Measurements from ENCODE around the gene TNPO1.
"Not testable (repeated sequence)": the region's sequence is repeated elsewhere in the genome, so short reads cannot be mapped to it uniquely, and the experiment has no call there.

The TNPO1 gene

DNA sequence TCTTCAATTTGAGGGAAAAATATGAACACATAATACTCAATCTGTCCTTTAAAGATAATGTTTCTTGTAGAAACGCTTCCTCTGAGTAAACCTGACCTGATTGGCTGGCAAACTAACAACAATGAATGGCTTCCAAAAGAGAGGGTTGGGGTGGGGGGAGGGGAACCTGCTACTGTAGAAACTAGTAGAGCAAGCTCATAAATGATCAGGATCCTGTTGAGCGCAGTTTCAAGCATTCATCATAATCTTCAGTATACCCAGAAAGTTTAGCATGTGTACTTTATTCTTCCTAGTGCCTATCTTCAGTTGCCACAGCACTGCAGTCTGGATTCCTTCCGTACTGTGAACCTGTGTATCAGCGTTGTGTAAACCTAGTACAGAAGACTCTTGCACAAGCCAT, 76.4 kb downstream of the TNPO1 start:
- no peak overlapping the region for H3K4me3 Mint-ChIP-seq
- no peak overlapping the region for H3K27ac Mint-ChIP-seq
- ATAC-seq (ENCODE audit: low read depth), result no peak

DNA sequence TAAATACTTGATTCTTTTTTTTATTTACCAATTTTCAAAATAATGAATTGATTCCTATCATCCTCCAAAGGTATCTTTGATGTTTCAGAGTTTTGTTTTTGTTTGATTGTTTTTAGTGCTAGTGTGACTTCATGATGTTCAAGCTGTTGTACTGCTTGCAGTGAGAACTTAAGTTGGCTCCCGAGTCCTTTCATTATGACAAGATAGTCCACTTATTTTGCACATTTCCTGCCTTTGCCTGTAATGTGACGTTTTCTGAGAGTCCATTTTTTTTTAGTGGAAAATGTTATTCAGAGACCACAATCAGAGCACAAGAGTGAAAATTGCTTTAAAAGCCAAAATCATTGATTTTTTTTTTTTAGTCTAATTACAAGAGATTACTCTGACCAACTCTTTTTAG, 79.3 kb downstream of the TNPO1 start:
- no peaks in the 10 kb centered on the region for H3K27me3 Mint-ChIP-seq
- H3K36me3 Mint-ChIP-seq, result peaks cover 31% of the 10 kb centered on the region
- H3K4me3 Mint-ChIP-seq, result no peak overlapping the region
- DNase-seq (ENCODE audit: low spot score in 2 of 2) (no peak), ATAC-seq (ENCODE audit: low read depth) (no peak)
- H3K9me3 Mint-ChIP-seq, result no peaks in the 10 kb centered on the region
- H3K27ac Mint-ChIP-seq, result no peak overlapping the region
- no peaks in the 10 kb centered on the region for H3K4me1 Mint-ChIP-seq

More for the DNA sequence above, 76.4 kb downstream of the TNPO1 start:
- H3K4me1 Mint-ChIP-seq, result no peaks in the 10 kb centered on the region
- H3K9me3 Mint-ChIP-seq, result no peaks in the 10 kb centered on the region
- no peaks in the 10 kb centered on the region for H3K27me3 Mint-ChIP-seq
- no peak for DNase-seq (ENCODE audit: low spot score in 2 of 2)
- peaks cover 38% of the 10 kb centered on the region for H3K36me3 Mint-ChIP-seq

DNA sequence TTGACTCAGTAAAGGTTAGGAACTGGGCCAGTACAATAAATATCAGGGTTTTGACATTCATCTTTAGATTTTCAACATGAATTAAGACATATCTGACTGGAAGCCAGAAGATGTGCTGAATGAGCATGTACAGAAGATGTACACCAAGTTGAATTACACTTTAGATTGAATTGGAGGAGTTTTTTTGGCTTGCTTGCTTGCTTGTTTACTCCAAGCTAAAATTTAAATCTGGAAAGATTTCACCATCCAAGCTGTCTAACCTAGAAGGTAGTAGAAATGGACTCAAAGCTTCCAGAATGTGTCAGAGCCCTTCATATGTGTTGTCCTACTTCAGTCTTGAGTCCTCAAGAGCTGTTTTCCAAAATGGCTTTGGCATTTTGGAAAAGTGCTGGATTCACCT, 90.3 kb downstream of the TNPO1 start:
- Mint-ChIP-seq H3K27me3 (no peaks in the 10 kb centered on the region), H3K4me1 (no peaks in the 10 kb centered on the region), H3K36me3 (peaks cover 29% of the 10 kb centered on the region), H3K4me3 (no peak overlapping the region), H3K9me3 (no peaks in the 10 kb centered on the region), H3K27ac (no peak overlapping the region)
- ATAC-seq (ENCODE audit: low read depth), result no peak
- no peak for DNase-seq (ENCODE audit: low spot score in 2 of 2)

DNA sequence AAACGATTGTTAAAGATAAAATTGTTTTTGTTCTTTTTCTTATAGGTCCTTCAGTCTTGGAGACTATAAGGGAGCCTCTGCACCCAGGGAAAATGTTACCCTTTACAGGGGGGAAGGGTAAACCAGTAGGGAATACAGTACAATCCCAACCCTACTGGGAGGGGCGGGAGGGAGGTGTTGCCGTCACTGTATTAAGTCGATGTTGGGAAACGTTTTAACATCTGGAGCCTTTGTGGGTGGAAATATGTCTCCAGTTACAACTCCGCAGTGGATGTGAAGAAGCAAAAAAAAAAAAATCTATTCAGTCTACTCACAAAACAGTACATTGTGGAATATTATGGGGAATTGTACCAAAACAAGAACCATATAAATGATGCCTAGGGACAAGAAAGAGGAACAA, 92.2 kb downstream of the TNPO1 start:
- Mint-ChIP-seq H3K36me3 (peaks cover 28% of the 10 kb centered on the region), H3K27ac (no peak overlapping the region), H3K27me3 (no peaks in the 10 kb centered on the region), H3K4me3 (no peak overlapping the region), H3K9me3 (no peaks in the 10 kb centered on the region), H3K4me1 (no peaks in the 10 kb centered on the region)
- DNase-seq (ENCODE audit: low spot score in 2 of 2) (no peak), ATAC-seq (ENCODE audit: low read depth) (no peak)

DNA sequence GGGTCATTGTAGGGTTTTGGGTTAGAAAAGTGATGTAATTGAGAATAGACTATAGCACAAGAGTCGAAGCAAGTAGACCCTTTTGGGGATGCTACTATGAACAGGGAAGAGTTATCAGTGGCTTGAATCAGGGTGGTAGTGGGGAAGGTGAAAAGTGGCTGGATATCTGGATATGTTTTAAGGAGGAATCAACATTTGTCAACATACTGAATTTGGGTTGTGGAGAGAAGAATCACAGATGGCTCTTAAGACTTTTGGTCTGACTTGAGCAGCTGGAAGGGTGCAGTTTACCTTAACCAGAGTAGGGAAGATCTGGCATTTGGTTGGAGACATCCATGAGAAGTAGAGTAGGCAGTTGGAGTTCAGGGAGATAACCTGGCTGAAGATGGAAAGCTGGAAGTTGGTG, 100.9 kb downstream of the TNPO1 start:
- Mint-ChIP-seq H3K27me3 (no peaks in the 10 kb centered on the region), H3K9me3 (no peaks in the 10 kb centered on the region), H3K4me3 (no peak overlapping the region), H3K27ac (no peak overlapping the region), H3K36me3 (no peaks in the 10 kb centered on the region), H3K4me1 (no peaks in the 10 kb centered on the region)
- ATAC-seq (ENCODE audit: low read depth) (no peak), DNase-seq (ENCODE audit: low spot score in 2 of 2) (no peak)

DNA sequence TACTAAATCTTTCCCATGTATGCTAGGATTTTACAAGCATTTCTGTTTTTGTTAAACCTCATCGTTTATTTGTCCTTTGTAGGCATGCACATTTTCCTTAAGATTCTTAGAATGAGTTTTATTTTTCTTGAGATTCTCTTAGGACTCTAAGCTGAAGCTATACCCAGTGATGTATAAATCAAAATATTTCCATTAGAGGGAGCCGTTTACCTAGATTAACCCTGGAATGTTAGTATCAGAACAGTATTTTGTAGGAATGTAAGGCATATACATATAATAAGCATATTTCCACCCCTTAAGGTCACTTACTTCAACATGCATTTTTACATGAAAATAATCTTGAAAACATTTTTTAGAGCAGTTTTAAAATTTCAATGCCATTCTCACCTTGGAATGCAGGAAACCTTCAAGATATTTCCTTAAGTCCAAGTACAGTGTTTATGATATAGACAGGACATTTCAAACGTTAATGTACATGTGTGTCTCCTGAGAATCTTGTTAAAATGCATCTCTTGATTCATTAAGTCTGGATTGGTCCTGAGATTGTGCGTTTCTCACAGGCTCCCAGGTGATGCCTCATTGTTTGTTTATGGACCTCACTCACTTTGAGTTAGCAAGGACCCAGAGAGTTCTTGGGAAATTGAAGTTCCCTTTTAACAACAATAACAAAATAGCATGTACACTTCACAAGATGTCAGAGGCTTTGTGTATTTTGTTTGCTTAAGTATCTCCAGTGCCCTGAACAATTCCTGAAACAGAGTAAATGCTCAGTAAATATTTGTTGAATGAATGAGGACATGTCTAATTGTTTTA, 104.4 kb downstream of the TNPO1 start:
- ATAC-seq (ENCODE audit: low read depth), result no peak
- H3K4me1 Mint-ChIP-seq, result no peaks in the 10 kb centered on the region
- no peak for DNase-seq (ENCODE audit: low spot score in 2 of 2)
- no peaks in the 10 kb centered on the region for H3K27me3 Mint-ChIP-seq
- H3K9me3 Mint-ChIP-seq, result no peaks in the 10 kb centered on the region
- H3K4me3 Mint-ChIP-seq, result no peak overlapping the region
- H3K27ac Mint-ChIP-seq, result no peak overlapping the region
- no peaks in the 10 kb centered on the region for H3K36me3 Mint-ChIP-seq

DNA sequence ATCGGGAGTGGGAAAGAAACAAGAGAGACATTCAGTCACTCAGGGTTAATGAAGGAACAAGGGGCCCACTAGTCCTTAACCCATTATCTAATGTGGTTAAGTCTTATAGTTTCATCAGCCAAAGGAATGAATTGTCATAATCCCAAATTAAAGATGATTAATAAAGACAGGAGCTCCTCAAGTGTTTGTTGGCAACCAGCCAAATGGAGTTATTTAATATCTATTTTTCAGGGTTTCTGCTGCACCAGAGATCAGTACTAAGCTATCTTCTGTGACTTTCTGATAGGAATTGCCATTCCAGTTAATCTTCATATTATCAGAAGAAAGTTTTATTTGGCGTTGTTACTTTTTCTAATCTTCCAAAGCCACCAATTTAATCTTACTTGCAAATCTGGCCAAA, 105.4 kb downstream of the TNPO1 start:
- H3K27ac Mint-ChIP-seq, result no peak overlapping the region
- DNase-seq (ENCODE audit: low spot score in 2 of 2), result no peak
- H3K27me3 Mint-ChIP-seq, result no peaks in the 10 kb centered on the region
- no peak for ATAC-seq (ENCODE audit: low read depth)
- H3K4me1 Mint-ChIP-seq, result no peaks in the 10 kb centered on the region
- no peaks in the 10 kb centered on the region for H3K36me3 Mint-ChIP-seq
- no peak overlapping the region for H3K4me3 Mint-ChIP-seq
- no peaks in the 10 kb centered on the region for H3K9me3 Mint-ChIP-seq

DNA sequence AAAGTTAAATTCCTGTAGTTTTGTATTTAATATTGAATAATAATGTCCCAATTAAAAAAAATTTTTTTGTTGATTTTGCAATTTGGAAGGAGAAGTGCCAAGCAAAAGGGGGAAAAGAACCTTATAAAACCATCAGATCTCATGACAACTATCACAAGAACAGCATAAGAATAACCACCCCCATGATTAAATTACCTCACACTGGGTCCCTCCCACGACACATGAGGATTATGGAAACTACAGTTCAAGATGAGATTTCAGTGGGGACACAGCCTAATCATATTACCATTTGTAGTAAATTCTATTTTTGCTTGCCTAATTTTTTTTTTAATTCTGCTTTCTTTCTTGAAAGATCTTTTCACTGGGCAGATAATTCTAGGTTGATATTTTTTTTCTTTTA, 106.0 kb downstream of the TNPO1 start:
- no peak for DNase-seq (ENCODE audit: low spot score in 2 of 2)
- no peak overlapping the region for H3K27ac Mint-ChIP-seq
- ATAC-seq (ENCODE audit: low read depth), result no peak
- H3K27me3 Mint-ChIP-seq, result no peaks in the 10 kb centered on the region
- no peaks in the 10 kb centered on the region for H3K36me3 Mint-ChIP-seq
- H3K4me3 Mint-ChIP-seq, result no peak overlapping the region
- no peaks in the 10 kb centered on the region for H3K4me1 Mint-ChIP-seq
- no peaks in the 10 kb centered on the region for H3K9me3 Mint-ChIP-seq

DNA sequence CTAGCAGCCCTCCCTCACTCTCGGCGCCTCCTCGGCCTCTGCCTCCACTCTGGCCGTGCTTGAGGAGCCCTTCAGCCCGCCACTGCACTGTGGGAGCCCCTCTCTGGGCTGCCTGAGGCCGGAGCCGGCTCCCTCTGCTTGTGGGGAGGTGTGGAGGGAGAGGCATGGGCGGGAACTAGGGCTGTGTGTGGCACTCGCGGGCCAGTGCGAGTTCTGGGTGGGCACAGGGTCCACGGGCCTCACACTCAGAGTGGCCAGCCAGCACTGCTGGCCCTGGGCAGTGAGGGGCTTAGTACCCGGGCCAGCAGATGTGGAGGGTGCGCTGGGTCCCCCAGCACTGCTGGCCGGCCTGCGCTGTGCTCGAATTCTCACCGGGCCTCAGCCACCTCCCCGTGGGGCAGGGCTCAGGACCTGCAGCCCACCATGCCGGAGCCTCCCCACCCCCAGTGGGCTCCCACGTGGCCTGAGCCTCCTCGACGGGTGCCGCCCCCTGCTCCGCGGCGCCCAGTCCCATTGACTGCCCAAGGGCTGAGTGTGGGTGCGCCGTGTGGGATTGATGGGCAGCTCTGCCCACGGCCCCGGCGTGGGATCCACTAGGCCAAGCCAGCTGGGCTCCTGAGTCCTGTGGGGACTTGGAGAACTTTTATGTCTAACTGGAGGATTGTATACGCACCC, 109.0 kb downstream of the TNPO1 start:
- Mint-ChIP-seq H3K9me3 (no peaks in the 10 kb centered on the region), H3K4me3 (no peak overlapping the region), H3K27me3 (no peaks in the 10 kb centered on the region), H3K27ac (no peak overlapping the region), H3K4me1 (no peaks in the 10 kb centered on the region), H3K36me3 (no peaks in the 10 kb centered on the region)
- no peak for DNase-seq (ENCODE audit: low spot score in 2 of 2)
- ATAC-seq (ENCODE audit: low read depth), result no peak

DNA sequence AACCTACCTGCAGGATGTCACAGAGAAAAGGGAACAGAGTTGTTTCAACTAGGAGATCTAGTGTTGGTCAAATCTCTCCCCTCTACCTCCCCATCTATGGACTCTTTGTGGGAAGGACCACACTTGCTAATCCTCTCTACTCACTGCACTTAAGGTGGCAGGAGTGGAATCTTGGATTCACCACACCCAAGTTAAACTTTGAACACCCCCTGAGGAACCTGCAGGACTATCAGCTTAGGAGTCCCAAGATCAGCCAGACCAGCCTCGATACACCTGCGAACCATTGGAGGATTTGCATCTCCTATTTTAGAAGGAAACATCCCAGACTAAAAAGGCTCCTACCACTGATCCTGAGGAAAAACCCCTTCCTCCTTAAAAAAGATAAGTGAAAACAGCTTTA, 116.2 kb downstream of the TNPO1 start:
- not testable (repeated sequence) for H3K4me3 Mint-ChIP-seq; H3K9me3 Mint-ChIP-seq; H3K27me3 Mint-ChIP-seq; ATAC-seq (ENCODE audit: low read depth); H3K27ac Mint-ChIP-seq; DNase-seq (ENCODE audit: low spot score in 2 of 2); H3K4me1 Mint-ChIP-seq; H3K36me3 Mint-ChIP-seq

DNA sequence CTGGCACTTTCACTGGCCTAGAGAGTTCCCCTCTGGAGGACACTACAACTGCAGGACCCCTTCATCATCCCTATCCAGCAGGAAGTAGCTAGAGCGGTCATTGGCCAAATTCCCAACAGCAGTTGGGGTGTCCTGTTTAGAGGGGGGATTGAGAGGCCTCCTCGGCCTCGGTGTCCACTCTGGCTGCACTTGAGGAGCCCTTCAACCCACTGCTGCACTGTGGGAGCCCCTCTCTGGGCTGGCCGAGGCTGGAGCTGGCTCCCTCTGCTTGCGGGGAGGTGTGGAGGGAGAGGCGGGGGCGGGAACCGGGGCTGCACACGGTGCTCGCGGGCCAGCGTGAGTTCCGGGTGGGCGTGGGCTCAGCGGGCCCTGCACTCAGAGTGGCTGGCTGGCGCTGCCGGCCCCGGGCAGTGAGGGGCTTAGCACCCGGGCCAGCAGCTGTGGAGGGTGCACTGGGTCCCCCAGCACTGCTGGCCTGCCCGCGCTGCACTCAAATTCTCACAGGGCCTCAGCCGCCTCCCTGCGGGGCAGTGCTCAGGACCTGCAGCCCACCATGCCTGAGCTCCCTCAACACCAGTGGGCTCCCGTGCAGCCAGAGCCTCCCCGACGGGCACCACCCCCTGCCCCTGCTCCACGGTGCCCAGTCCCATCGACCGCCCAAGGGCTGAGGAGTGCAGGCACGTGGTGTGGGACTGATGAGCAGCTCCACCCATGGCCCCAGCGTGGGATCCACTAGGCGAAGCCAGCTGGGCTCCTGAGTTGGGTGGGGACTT, 118.7 kb downstream of the TNPO1 start:
- H3K27me3 Mint-ChIP-seq, result peaks cover 11% of the 10 kb centered on the region
- not testable (repeated sequence) for H3K9me3 Mint-ChIP-seq; ATAC-seq (ENCODE audit: low read depth); H3K36me3 Mint-ChIP-seq; DNase-seq (ENCODE audit: low spot score in 2 of 2); H3K4me3 Mint-ChIP-seq; H3K27ac Mint-ChIP-seq; H3K4me1 Mint-ChIP-seq

DNA sequence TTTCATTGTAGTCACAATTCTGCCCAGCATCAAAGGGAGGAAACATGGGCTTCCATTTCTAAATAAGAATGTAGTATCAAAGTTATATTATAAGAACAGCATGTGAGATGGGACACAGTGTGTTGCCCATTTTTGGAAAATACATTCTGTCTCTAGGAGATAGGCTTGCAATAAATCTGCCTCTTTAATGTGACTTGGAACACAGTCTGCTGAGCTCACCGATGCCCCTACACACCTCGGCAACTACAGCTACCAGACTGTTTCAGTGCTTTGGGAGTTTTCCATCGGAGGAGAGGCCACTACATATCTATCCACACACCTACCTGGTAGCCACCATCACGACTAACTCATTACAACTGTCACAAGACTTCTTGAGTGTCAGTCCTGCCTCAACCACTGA, 120.4 kb downstream of the TNPO1 start:
- H3K4me1 Mint-ChIP-seq, result peaks cover 3% of the 10 kb centered on the region
- ATAC-seq (ENCODE audit: low read depth) (no peak), DNase-seq (ENCODE audit: low spot score in 2 of 2) (no peak)
- H3K36me3 Mint-ChIP-seq, result no peaks in the 10 kb centered on the region
- no peak overlapping the region for H3K27ac Mint-ChIP-seq
- H3K9me3 Mint-ChIP-seq, result no peaks in the 10 kb centered on the region
- no peak overlapping the region for H3K4me3 Mint-ChIP-seq
- H3K27me3 Mint-ChIP-seq, result peaks cover 13% of the 10 kb centered on the region

DNA sequence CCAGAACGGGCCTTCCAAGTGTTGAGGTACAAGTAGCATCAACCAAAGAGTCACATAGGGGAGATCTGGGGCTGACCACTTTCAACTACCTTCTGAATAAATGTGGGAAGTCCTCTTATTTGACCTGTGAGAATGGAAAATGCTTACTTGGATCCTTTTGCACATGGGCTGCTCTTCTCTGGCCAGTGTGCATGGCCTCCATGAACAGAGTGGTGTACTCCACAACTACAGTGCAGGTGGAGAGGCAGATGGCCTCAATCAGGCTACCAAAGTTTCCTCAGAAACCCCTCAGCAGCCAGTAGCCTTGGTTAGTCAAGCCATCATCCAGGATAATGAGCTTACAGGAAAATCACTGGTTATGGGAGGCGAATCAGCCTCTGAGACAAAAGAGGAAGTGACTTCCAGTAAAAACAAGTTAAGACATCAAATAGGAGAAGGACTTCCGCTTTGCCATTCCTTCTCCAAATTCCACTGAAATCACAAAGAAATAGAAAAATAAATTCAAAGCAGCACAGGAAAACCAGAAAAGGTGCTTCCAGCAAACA, 121.1 kb downstream of the TNPO1 start:
- Mint-ChIP-seq H3K4me3 (no peak overlapping the region), H3K9me3 (no peaks in the 10 kb centered on the region), H3K36me3 (no peaks in the 10 kb centered on the region), H3K27me3 (peaks cover 13% of the 10 kb centered on the region), H3K4me1 (peaks cover 3% of the 10 kb centered on the region), H3K27ac (no peak overlapping the region)
- DNase-seq (ENCODE audit: low spot score in 2 of 2), result no peak
- ATAC-seq (ENCODE audit: low read depth), result no peak

DNA sequence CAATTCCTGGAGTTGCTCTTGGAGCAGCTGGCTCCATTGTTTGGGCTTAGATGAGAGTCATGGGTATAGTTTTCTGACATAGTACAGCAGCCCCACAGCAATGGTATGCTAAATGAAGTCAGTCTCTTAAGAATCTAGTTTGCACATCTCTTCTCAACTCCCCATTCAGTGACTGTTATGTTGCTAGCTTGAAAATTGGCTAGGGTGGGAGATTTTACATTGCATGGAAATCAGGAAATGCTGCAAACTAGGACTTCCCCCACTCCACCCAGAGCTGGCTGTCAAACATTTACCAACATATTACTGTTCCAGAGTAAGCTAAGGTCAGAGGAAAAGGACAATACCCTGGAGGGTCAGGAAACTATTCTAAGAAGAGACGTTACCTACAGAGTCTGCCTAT, 121.7 kb downstream of the TNPO1 start:
- Mint-ChIP-seq H3K27ac (no peak overlapping the region), H3K36me3 (no peaks in the 10 kb centered on the region), H3K4me3 (no peak overlapping the region), H3K4me1 (peaks cover 3% of the 10 kb centered on the region), H3K9me3 (no peaks in the 10 kb centered on the region), H3K27me3 (peaks cover 13% of the 10 kb centered on the region)
- DNase-seq (ENCODE audit: low spot score in 2 of 2), result no peak
- no peak for ATAC-seq (ENCODE audit: low read depth)
